AG09309 (cell line): ENCODE results near the gene KCNS1.

ENCODE experiments used
- DNase-seq: peaks from one replicate; pipeline ENCODE4 v3.0.0-alpha.2; 2010; ENCODE audit warnings: low read depth
- H3K4me3 ChIP-seq: 2 replicates; pipeline ENCODE4 v1.5.1; 2011; ENCODE audit warnings: mild to moderate bottlenecking, low read depth, low read length, moderate library complexity; ENCODE audit not compliant: control insufficient read depth
- CTCF ChIP-seq: IDR thresholded peaks from 2 replicates; pipeline ENCODE4 v1.5.1; 2011; ENCODE audit warnings: mild to moderate bottlenecking, low read depth, low read length, inconsistent platforms; ENCODE audit not compliant: insufficient read depth, control insufficient read depth; ENCODE audit errors: missing control alignments

The KCNS1 gene

GRCh38 chr20:45049438-45049837 lies 51.5 kb downstream of the KCNS1 start:
- no peak for TF ChIP-seq CTCF
- H3K4me3 ChIP-seq, result no peak overlapping the region
- no peak for DNase-seq

- no peak for TF ChIP-seq CTCF
- no peak for DNase-seq
These were observed 53.3 kb downstream of the KCNS1 start for GRCh38 chr20:45047581-45048119.

GRCh38 chr20:45044601-45045000 lies 56.3 kb downstream of the KCNS1 start:
- H3K4me3 ChIP-seq, result no peak overlapping the region
- no peak for TF ChIP-seq CTCF
- no peak for DNase-seq

More at GRCh38 chr20:45047581-45048119, 53.3 kb downstream of the KCNS1 start:
- no peak overlapping the region for H3K4me3 ChIP-seq

DNA sequence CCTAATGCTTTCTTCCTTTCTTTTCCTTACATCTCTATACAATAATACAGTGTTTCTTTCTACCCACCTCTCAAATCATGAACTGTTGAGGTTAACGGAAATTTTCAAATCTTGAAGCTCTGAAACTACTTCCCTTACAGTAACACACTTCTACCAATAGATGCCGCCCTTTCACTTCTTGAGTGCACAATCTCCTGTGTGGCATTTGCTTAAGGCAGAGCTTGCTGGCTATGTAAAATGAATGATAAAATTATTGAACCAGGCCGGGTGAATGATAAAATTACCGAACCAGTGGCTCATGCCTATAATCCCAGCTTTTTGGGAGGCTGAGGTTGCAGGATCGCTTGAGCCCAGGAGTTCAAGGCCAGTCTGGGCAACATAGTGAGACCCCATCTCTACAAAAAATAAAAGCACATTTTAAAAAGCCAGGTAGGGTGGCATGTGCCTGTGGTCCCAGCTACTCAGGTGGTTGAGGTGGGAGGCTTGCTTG lies 56.8 kb downstream of the KCNS1 start:
- no peak overlapping the region for H3K4me3 ChIP-seq
- peak; percentile 66 for DNase-seq
- peak; percentile 85 for TF ChIP-seq CTCF

DNA sequence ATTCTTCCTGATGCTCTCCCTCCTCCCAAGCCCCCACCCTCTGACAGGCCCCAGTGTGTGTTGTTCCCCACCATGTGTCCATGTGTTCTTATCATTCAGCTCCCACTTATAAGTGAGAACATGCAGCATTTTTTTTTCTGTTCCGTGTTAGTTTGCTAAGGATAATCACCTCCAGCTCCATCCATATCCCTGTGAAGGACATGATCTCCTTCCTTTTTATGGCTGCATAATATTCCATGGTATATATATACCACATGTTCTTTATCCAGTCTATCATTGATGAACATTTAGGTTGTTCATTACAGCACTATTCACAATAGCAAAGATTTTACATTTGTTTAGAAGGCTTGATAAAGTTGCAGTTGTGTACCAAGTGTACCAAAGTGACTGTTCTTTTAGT lies 57.9 kb downstream of the KCNS1 start:
- TF ChIP-seq CTCF, result no peak
- no peak overlapping the region for H3K4me3 ChIP-seq
- no peak for DNase-seq
